Measurements from ENCODE around the gene VPS37C. TPM values are rescaled to one million over a fixed set of nuclear protein-coding genes. Genes with fewer than 3 reads are reported as not detected.

Gene VPS37C
- total and polyA plus RNA-seq, 2 experiments from 2014 or later = 20.8 to 22.0 TPM

DNA sequence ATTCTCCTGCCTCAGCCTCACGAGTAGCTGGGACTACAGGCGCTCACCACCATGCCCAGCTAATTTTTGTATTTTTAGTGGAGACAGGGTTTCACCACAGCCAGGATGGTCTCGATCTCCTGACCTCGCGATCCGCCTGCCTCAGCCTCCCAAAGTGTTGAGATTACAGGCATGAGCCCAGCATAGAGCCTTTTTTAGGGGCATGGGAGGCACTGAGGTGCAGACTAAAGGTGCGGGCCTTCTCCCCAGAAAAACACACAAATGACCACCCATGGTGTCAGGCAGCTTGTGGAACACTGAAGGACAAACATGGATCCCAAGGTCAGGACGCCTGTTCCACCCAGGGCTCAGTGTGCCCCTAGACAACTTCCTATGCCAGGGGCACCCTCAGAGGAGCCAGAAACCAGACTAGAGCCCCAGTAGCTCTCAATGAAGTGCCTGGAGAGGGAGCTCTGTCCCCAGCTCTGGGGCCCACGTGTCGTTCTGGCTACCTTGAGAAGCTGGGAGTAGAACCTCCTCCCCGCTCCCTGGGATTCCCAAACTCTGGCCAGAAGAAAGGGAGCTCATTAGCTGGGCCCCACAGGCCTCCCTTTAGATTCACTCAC is 80.1 kb downstream of the VPS37C start:
- H3K36me3 ChIP-seq = no peaks in the 10 kb centered on the region
- H3K27ac ChIP-seq = no peak overlapping the region
- H3K4me3 ChIP-seq = no peak overlapping the region
- no peak for DNase-seq (ENCODE audit: low read depth in 1 of 2, low spot score in 1 of 2)
- H3K27me3 ChIP-seq = no peaks in the 10 kb centered on the region
- TF ChIP-seq, protein P1, sequence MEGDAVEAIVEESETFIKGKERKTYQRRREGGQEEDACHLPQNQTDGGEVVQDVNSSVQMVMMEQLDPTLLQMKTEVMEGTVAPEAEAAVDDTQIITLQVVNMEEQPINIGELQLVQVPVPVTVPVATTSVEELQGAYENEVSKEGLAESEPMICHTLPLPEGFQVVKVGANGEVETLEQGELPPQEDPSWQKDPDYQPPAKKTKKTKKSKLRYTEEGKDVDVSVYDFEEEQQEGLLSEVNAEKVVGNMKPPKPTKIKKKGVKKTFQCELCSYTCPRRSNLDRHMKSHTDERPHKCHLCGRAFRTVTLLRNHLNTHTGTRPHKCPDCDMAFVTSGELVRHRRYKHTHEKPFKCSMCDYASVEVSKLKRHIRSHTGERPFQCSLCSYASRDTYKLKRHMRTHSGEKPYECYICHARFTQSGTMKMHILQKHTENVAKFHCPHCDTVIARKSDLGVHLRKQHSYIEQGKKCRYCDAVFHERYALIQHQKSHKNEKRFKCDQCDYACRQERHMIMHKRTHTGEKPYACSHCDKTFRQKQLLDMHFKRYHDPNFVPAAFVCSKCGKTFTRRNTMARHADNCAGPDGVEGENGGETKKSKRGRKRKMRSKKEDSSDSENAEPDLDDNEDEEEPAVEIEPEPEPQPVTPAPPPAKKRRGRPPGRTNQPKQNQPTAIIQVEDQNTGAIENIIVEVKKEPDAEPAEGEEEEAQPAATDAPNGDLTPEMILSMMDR (IDR thresholded peaks at IDR 0.05; ENCODE audit: low read depth, low read length) = no peak
- no peaks in the 10 kb centered on the region for H3K9me3 ChIP-seq (ENCODE audit: low read depth)
- no peaks in the 10 kb centered on the region for H3K4me1 ChIP-seq (ENCODE audit: low read depth)

DNA sequence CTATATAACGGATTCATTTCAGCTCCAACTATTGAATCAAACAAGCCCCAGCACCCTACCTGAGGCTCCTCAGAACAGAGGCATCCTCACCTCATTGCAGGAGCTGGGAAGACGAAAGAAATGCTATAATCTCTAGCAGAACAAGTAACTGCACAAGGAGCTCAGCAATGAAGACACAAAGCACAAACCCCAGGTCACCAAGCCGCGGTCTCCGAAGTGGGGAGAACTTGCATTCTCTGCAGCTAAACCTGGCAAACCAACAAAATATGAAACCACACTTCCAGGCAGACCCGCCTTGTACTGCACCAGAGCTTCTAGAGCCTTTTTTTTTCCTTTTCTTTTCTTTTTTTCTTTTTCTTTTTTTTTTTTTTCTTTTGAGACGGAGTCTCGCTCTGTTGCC is 80.7 kb downstream of the VPS37C start:
- no peaks in the 10 kb centered on the region for H3K4me1 ChIP-seq (ENCODE audit: low read depth)
- no peaks in the 10 kb centered on the region for H3K9me3 ChIP-seq (ENCODE audit: low read depth)
- no peaks in the 10 kb centered on the region for H3K36me3 ChIP-seq
- H3K4me3 ChIP-seq = no peak overlapping the region
- TF ChIP-seq, protein P1 (IDR thresholded peaks at IDR 0.05; ENCODE audit: low read depth, low read length) = no peak
- H3K27me3 ChIP-seq = no peaks in the 10 kb centered on the region
- H3K27ac ChIP-seq = no peak overlapping the region
- no peak for DNase-seq (ENCODE audit: low read depth in 1 of 2, low spot score in 1 of 2)

Other genes with a start within 250 kb of the VPS37C start
- gene TMEM109, start 247.3 kb downstream of the VPS37C start, total RNA-seq = 56.7 and 66.3 TPM in 2 replicates
- gene TMEM109, start 247.3 kb downstream of the VPS37C start, polyA plus RNA-seq = 77.7 and 109 TPM in 2 replicates
- 154 and 188 TPM in 2 replicates for gene TMEM132A, start 237.0 kb downstream of the VPS37C start, total RNA-seq
- gene TMEM132A, start 237.0 kb downstream of the VPS37C start, polyA plus RNA-seq = 143 and 176 TPM in 2 replicates
- 2.1 TPM in 1 of 2 replicates, not detected in the other for gene SLC15A3, start 209.2 kb downstream of the VPS37C start, total RNA-seq
- 0.27 TPM in 1 of 2 replicates, not detected in the other for gene SLC15A3, start 209.2 kb downstream of the VPS37C start, polyA plus RNA-seq
- gene CD6, start 189.7 kb downstream of the VPS37C start, total RNA-seq = 0.35 and 4.2 TPM in 2 replicates
- not detected in 2 replicates for gene CD6, start 189.7 kb downstream of the VPS37C start, polyA plus RNA-seq
- gene CD5, start 58.9 kb downstream of the VPS37C start, total RNA-seq = not detected in 2 replicates
- gene CD5, start 58.9 kb downstream of the VPS37C start, polyA plus RNA-seq = not detected in 2 replicates
- gene PGA3, start 42.1 kb upstream of the VPS37C start, total RNA-seq = not detected in 2 replicates
- not detected in 2 replicates for gene PGA3, start 42.1 kb upstream of the VPS37C start, polyA plus RNA-seq
- 0.88 and 1.2 TPM in 2 replicates for gene PGA4, start 60.9 kb upstream of the VPS37C start, total RNA-seq
- 0.48 TPM in 1 of 2 replicates, not detected in the other for gene PGA4, start 60.9 kb upstream of the VPS37C start, polyA plus RNA-seq
- gene PGA5, start 79.7 kb upstream of the VPS37C start, total RNA-seq = 0.89 and 3.2 TPM in 2 replicates
- 0.85 and 4.8 TPM in 2 replicates for gene PGA5, start 79.7 kb upstream of the VPS37C start, polyA plus RNA-seq
- 1.8 and 2.3 TPM in 2 replicates for gene VWCE, start 133.9 kb upstream of the VPS37C start, total RNA-seq
- gene VWCE, start 133.9 kb upstream of the VPS37C start, polyA plus RNA-seq = 3.1 and 3.5 TPM in 2 replicates
- gene DDB1, start 171.7 kb upstream of the VPS37C start, total RNA-seq = 321 and 393 TPM in 2 replicates
- 286 and 304 TPM in 2 replicates for gene DDB1, start 171.7 kb upstream of the VPS37C start, polyA plus RNA-seq
- gene TKFC, start 171.8 kb upstream of the VPS37C start, total RNA-seq = 50.9 and 58.1 TPM in 2 replicates
- 84.3 and 87.4 TPM in 2 replicates for gene TKFC, start 171.8 kb upstream of the VPS37C start, polyA plus RNA-seq
- 7.8 and 13.5 TPM in 2 replicates for gene CYB561A3, start 200.5 kb upstream of the VPS37C start, total RNA-seq
- gene CYB561A3, start 200.5 kb upstream of the VPS37C start, polyA plus RNA-seq = 10.2 and 12.6 TPM in 2 replicates
- gene TMEM138, start 200.9 kb upstream of the VPS37C start, total RNA-seq = 13.8 and 25.2 TPM in 2 replicates
- 25.0 and 34.1 TPM in 2 replicates for gene TMEM138, start 200.9 kb upstream of the VPS37C start, polyA plus RNA-seq
- gene TMEM216, start 231.2 kb upstream of the VPS37C start, total RNA-seq = 12.5 and 19.3 TPM in 2 replicates
- gene TMEM216, start 231.2 kb upstream of the VPS37C start, polyA plus RNA-seq = 20.1 and 21.5 TPM in 2 replicates

All from cardiac muscle cell (in vitro differentiated cells and primary cell).